ENCODE measurements around the gene CCL21.

The CCL21 gene

DNA sequence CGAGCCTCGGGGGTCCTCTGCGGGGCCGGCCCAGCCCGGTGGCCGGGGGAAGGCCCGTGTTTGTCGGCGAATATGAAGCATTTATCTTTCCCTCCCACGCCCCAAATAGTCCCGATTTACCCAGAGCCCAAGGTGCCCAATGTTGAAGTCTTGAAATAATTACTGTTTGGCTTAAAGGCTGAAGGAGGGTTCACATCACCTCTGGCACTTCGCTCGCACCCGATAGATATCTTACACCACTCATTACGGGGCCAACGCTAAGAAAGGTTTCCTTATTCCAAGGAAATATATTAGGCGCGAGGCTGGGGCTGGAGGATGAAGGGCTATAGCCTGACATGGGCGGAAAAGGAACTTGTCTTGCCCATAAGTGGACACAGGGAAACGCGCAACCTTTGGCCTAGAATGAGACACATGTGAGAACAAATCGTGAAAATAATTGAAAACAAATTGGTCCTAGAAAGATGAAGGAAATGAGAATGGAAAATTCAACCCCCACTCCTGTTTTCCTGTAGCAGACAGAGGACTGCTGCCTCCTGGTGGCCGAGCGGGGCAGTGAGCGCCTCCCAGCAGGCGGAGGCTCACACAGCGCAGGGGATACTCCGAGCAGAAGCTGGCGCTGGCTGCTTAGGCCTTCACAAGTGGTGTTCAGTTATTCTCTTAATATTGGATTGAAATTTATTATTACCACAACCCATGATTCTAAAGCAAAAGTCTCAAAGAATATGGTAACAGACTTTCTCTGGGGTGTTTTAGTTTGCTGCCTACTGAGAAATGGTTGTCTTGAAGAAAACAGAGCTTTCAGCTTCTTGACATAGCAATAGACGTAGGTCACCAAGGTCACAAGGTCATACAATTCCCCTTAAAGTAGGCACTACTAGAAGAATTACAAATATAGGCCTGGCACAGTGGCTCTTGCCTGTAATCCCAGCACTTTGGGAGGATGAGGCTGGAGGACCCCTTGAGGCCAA, 7.9 kb downstream of the CCL21 start:
- peak; percentile 73 for DNase-seq

DNA sequence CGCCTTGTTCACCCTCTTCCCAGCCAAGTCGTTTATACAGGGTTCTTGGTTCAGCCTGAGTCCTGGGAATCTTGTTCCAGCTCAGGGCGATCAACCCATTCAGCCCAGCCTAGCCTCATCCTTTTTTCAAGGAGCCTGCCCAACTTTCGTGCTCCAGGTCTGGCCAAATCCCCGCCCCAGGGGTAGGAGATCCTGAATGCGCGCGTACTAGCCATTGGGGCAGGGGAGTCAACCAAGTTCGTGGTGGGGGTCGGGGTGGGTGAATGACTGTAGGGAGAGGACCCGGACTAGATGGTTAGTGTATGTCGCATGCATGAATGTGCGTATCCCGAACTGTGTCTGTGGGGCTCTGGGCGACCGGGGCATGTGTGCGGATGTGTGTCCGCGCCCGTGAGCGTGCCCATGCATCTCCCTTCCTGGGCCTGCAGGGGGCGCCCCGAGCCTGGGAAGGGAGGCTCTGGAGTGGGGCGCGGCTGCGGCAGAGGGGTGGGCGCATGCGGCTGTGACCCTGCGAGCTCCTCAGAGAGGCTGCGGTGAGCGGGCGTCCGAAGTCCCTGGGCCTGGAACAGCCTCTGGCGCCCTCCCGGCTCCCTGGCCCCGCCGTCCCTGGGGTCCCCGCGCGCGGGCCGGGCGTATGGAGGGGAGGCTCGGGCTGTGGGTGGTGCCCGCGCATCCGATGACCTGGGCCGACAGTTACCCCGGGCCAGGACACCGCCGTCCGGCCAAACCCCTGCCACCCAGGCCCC, 8.7 kb downstream of the CCL21 start:
- DNase-seq: peak; percentile 67

DNA sequence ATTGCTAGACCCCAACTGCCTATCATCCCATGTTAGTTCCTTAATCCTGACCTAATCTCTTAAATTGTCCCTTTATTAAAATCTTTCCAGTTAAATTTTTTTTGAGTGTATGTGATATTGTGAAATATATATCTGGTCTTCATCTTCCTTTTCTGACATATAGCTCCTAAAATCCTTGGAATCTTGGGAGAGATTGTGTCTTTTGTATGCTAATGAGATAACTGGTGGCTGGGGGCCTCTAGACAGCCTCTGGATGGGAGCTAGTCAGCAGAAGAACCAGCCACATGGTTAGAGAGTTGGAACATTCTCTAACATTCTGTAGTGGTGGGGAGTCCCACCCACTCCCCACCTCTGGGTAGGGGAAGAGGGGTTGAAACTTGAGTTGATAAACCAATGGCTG, 15.1 kb downstream of the CCL21 start:
- DNase-seq: no peak

DNA sequence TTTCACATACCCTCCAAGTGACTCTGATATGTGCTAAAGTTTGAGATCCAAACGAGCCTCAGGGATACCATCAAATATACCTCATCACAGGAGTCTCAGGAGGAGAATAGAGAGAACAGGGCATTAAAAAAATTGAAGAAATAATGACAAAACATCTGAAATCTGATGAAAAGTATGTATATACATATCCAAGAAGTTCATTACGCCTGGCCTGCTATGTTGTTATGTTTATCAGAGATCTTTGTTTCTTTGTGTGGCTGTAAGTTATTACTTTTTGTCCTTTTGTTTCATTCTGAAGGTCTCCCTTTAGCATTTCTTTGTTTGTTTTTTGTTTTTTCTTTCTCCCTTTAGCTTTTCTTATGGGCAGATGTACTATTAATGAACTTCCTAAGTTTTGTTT, 16.4 kb downstream of the CCL21 start:
- DNase-seq: no peak

DNA sequence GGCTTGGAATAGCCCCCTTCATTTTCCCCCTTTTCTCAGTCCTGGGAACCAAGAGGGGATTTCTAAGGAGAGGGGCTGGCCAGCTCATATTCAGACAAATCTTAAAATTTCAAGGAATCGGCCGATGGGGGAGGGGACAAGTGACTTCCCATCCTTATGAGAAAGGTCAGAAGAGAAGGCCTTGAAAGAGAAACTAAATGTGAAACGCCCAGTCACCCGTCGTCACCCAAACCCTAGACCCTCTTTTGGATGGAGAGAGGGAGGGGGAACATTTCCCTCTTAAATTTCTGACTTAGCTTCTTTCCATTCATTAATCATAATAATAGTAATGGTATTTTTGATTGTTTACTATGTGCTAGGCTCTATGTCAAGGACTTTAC, 18.0 kb downstream of the CCL21 start:
- no peak for DNase-seq

DNA sequence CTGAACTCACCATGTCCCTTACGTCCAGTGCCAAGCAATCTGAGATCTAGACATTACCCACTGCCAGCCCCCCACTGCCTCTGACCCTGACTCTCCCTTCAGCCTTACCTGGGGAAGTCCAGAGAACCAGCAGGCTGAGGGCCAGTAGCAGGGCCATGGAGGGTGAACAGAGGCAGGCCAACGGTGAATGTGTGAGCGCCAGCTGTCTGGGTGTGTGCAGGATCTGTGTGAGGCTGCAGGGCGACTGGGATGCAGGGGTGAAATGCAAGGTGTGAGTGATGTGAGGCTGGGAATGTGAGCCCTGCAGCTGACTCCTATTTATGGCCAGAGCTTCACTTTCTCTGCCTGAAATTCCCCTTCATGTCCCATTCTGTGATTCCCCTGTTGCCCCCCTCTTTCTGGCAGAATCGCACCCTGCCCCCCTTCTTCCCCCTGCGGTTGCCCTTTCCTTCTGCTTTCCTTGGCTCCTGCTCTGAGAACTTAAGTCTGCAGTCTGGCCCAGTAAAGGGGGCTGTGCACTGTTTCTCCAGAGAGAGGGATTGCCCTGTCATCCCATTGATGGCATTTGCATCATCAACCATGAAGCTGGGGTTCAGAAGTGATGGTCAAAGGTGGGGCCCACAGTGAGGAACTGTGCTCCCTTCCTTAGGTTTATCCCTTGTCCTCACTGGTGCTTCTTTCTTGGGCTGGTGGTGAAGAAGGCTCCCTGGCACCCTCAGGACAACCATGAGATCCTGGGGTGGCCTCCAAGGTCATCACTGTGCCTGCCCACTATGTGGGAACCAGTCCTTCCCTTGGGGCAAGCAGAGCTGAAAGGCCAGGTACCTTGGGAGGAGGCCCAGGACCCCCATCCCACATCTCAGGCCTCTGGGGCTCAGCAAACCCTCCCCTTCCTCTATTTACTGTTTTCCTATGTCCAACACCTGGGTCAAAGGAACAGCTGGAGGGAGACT, 18.7 kb downstream of the CCL21 start, which contains the start of gene CCL19:
TSS of gene CCL19 (minus strand) at position 294 of the 953 bp plus-strand sequence. CDS start at position 157, 137 bp downstream.
- no peak for DNase-seq

DNA sequence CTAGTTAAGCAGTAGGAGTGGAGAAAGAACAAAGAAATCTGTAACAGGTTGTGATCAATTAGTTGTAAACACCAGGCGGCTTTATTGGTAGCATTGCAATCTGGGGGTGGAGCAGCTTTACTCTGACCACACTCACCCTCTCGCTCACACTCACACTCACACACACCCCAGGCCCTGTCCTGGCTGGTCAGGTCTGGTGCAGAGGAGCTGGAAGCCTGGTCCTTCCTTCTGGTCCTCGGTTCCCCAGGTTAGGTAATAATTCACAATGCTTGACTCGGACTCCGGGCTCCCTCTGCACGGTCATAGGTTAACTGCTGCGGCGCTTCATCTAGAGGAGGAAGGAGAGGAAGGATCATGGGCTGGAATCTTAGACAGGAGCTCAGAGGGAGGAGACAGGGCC, 20.4 kb downstream of the CCL21 start:
- no peak for DNase-seq

DNA sequence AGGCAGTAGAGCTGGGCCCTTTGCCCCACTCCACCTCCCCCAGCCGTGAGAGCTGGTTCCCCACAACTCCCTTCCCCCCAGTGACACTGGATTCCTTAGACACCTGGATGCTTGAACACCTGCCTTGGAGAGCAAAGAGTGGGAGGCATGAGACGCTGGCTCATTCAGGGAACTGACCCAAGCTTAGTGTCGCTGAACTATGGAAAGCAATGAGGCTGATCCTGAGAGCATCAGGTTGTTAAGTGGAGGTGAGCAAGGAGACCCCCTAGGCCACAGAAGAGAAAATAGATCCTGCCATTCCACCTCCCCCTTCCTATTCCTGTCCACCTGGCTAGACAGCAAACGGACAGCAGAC, 20.8 kb downstream of the CCL21 start:
- no peak for DNase-seq

DNA sequence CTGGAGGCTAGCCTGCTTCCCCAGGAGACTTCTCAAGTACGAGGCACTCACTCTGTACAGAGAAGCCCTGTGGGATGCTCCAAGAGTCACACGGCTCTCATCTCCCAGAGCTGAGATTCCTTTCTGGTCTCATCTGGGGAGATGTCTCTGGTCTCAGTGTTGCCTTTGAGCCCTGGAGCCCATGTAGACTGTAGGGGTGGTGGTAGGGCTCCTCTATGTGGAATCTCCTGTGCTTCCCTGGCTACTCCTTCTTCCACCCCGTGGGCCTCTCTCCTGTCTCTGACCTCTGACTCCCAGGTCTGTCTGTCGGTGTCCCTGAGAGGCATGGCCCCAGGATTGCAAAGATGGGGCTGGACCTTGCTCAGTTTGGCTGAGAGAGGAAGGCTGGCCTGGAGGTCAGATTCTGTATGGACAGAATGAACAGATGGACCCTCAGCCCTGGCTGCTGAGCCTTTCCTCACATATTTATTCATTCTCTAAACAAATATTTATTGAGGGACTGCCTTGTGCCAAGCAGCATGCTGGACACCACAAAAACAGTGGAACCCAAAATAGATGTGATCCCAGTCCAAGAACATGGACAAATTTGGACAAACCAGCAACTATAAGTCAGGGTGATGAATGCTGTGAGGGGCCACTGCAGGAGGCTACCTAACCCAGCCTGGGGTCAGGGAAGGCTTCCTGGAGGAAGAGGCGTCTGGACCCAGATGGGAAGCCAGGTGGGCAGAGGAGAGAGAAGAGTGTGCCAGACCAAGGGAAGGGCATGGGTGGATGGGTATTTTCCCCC, 21.4 kb downstream of the CCL21 start:
- DNase-seq: no peak

DNA sequence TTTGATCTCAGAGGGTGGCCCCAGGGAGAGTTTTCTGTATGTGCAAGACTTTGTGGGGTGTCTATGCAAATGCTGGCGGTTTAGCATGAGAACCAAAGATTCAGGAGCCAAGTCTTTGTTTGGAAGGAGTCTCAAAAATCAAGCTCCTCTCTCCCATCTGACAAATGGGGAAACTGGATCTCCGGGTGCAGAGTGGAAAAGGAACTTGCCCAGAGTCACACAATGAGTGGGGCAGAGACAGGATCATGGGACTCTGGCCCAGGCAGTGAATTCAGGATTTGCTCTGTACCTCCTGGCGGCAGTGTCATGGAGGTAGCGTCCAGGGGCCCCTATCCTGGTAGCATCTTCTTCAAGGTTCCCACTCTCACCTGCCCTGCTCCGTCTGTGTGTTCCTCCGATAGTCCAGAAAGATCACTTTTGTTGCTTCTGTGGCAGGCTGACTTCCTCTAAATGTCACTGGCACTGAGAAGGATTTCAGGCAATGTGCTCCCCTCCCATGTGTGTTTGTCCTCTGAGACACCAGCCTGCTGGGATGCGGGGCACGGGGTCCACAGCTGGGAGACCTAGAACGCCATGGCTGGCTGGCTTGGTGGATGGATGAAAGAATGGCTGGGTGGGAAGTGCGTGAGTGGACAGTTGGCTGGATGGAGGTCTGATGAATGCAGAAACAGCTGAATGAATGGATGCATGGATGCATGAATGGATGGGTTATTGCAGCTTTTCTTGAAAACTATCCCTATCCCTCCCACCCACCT, 22.5 kb downstream of the CCL21 start:
- no peak for DNase-seq

DNA sequence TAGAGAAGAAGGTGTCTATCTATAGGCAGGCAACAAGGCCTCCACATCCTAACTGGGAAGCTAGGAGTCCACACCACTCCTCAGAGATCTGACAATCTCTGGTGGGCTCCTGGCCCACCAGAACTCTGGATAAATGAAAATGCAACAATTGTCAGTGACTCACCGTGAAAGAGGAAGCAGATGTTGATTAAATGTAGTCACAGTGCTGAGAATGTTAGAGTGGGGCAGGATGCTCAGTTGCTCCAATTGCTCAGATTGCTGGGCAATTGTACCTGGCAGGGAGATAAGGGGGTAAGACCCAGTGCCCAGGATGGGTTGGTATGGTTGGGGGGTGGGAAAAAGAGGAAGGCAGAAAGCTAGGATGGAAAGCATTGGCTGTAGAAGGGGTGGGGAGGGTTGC, 23.2 kb downstream of the CCL21 start:
- no peak for DNase-seq

DNA sequence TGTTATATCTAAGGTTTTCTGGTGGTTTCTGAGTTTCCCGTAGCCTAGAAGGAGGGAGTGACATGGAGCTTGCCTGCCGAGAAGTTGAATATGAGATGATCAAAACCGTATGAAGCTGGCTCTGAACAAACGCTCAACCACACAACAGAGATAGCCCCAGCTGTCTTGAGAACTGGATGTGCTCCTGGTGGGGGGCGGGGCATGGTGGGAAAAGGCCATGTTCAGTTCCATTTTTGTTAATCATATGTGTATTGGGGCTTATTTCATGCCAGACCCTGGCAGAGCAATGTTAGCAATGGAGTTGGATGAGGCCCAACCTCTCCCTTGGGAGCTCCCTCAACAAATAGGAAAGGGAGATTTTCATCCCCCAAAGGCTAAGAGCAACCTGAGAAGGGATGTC, 23.7 kb downstream of the CCL21 start:
- no peak for DNase-seq

DNA sequence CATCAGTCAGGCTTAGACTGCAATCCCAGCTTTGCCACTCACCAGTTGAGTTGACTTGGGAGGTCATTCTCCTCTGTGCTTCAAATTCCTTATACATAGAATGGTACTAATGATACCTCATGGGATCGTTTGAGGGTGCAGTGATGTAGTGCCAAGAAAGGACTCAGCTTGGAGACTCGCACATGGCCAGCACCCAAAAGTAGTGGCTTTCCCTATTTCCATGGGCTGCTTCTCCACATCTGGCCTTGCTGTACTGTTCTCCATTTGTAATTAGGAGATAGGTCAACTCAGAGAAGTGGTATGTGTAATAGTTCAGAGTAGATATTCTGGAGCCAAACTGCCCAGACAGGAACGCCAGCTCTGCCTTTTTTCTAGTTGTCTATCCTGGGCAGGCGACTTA, 24.3 kb downstream of the CCL21 start:
- DNase-seq: no peak

DNA sequence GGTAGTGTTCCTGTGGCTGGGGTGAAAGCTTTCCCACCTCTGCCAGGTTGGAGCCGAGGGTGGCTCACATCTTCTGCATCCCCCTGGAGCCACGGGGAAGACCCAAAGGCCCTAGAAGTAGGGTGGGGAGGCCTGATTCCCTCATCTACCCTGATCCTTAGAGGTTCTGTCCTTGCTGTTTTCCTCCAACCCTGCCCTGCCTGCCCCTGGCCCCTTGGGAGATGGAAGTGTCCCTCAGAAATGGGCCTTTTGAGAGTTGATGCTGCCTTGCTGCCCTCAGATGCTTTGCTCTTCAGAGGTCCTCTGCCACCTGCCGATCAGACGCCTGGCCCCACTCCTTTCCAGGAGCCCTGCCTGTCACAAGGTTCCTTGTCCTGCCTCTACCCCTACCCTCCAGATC, 25.1 kb downstream of the CCL21 start:
- no peak for DNase-seq

DNA sequence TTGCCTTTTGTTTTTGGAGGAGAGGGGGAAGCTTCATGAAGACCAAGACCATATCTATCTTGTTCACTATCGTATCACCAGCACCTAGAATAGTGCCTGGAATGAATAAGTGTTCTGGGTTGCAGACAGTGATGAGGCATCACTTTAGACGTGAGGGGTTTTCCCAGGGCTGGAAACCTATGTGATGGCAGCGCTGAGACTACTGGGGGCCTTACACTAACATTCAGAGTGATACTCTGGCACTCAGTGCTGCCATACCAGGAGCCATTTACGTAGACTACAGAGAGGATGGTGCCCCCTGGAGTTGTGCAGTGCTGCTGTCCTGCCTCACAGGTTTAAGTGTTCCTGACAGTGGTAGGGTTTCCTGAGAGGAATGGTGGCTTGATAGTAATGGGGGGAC, 25.8 kb downstream of the CCL21 start:
- no peak for DNase-seq

DNA sequence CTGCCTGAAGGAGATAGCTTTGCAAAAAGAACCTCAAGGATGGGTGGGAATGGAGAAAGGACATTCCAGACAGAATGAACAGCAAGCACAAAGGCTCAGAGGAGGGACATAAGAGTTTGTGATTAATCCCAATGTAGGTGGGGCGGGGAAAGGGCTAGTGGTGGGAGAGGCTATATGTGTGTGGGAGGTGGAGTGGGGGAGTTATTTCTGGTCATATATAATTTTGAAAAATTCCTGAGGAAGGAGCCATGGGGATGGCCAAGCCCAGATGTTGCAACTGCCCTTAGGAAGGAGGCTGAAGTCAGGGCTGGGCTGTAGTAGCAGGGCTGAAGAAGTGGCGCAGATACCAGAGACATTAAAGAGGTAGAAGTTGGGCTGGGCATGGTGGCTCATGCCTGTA, 34.1 kb downstream of the CCL21 start:
- no peak for DNase-seq

DNA sequence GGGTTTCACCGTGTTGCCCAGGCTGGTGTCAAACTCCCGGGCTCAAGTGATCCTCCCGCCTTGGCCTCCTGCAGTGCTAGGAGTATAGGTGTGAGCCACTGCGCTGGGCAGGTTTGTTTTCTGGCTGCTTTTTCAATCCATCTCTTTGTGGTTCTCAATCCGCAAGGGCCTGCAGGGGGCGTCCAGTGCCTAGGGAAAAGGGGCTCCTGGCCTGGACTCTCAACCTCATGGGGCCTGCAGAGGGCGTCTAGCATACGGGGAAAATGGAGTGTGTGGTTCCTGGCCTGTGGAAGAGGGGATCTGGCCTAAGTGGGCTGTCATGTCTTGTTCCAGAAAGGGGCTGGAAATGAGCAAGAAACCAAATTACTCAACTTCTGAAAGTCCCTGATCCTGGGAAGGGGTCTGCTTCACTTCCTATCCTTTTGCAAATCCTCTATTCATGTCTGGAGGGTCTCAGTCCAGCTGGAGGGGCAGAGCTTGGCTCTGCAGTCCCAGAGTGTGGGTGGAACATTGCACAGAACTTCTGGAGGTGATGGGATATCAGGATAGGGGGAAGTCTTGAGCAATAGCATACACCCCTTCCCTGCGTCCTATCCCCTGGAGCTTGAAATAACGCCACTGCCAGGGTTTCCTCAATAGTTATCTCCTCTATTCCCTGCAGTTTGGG, 34.8 kb downstream of the CCL21 start:
- peak; percentile 37 for DNase-seq

DNA sequence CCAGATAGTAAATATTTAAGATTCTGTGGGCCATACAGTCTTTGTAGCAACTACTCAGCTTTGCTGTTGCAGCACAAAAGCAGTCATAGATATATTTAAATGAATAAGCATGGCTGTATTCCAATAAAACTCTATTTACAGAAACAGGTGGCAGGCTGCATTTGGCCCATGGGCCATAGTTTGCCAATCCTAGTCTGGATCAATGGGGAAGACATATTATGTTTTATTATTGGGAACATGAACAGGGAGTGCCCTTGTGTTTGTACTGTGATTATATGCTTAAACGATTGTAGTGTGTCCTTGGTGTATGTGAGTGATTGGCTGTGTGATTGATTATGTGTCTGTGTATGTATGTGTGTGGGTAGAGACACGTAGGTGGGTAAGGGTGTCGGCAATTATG, 35.5 kb downstream of the CCL21 start:
- DNase-seq: no peak

DNA sequence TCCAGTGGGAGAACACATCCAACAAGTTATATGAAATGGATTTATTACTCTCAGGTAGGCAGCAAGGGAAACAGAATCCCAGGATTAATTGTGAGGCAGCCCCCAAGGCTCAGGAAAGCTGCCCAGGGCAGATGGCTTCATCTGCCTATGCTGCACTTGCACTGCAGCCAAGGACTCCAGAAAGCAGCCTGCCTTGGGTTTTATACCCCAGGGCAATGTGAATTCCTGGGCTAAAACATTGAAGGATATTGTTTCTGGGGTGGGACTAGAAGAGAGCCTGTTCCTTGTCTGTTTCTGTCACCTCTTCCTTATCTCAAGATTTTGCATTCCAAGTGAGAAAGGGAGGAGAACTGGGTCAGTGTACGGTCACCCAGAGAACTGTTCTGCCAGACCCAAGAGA, 38.6 kb downstream of the CCL21 start:
- DNase-seq: no peak

DNA sequence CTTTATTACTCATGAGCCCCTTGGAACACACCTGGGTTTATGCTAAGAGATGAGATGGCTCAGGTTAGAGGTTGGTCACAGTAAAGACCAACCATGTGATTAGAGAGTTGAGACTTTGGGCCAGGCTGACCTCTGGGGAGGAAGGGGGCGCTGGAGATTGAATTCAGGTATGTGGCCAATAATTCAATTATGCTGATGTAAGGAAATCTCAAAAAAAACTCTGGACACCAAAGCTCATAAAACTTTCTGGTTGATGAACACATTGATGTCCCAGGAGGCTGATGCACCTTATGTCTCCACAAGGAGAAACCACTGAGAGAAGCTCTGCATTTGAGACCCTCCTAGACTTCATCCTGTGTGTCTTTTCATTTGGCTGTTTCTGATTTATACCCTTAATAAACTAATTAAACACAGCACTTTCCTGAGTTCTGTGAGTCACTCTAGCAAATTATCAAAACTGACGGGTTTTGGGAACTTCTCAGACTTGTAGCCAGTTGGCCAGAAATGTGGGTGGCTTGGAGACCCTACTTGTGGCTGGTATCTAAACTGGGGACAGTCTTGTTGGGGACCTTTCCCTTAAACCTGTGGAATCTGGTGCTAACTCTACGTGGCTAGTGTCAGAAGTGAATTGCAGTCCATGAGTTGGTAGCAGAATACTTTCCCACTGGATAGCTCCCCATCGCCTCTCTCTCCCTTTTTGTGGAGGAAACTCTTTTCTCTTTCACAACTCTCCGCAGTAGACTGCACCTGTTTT, 40.0 kb downstream of the CCL21 start:
- no peak for DNase-seq
